ENCODE results near the gene MYOG. TPM values are rescaled to one million over a fixed set of nuclear protein-coding genes. Genes with fewer than 3 reads are reported as not detected.

The MYOG gene
- total RNA-seq, 2 donors from 2014 or later: not detected

- Mint-ChIP-seq H3K27me3 (peaks cover 40% of the 10 kb centered on the region), H3K27ac (no peak overlapping the region), H3K4me1 (no peaks in the 10 kb centered on the region), H3K36me3 (ENCODE audit: low read depth) (peaks cover 4% of the 10 kb centered on the region), H3K4me3 (no peak overlapping the region)
- H3K9me3 ChIP-seq (ENCODE audit: control insufficient read depth, low read length, poor library complexity, severe bottlenecking): peaks cover 4% of the 10 kb centered on the region
- ATAC-seq (no peak), DNase-seq (no peak)
Measured at GRCh38 chr1:203091199-203091477, 5.3 kb upstream of the MYOG start.

GRCh38 chr1:203090421-203091198, 4.8 kb upstream of the MYOG start:
- peaks cover 40% of the 10 kb centered on the region for H3K27me3 Mint-ChIP-seq
- no peak overlapping the region for H3K27ac Mint-ChIP-seq
- H3K9me3 ChIP-seq (ENCODE audit: control insufficient read depth, low read length, poor library complexity, severe bottlenecking): peaks cover 4% of the 10 kb centered on the region
- H3K4me3 Mint-ChIP-seq: no peak overlapping the region
- peaks cover 4% of the 10 kb centered on the region for H3K36me3 Mint-ChIP-seq (ENCODE audit: low read depth)
- DNase-seq (no peak), ATAC-seq (no peak)
- H3K4me1 Mint-ChIP-seq: no peaks in the 10 kb centered on the region

- Mint-ChIP-seq H3K4me1 (no peaks in the 10 kb centered on the region), H3K27me3 (peaks cover 40% of the 10 kb centered on the region), H3K4me3 (no peak overlapping the region), H3K36me3 (ENCODE audit: low read depth) (peaks cover 4% of the 10 kb centered on the region), H3K27ac (no peak overlapping the region)
- peaks cover 3% of the 10 kb centered on the region for H3K9me3 ChIP-seq (ENCODE audit: control insufficient read depth, low read length, poor library complexity, severe bottlenecking)
- DNase-seq (no peak), ATAC-seq (no peak)
Measured at GRCh38 chr1:203089651-203090045, 3.8 kb upstream of the MYOG start.

GRCh38 chr1:203089001-203089650, 3.3 kb upstream of the MYOG start:
- Mint-ChIP-seq H3K27me3 (peaks cover 40% of the 10 kb centered on the region), H3K36me3 (ENCODE audit: low read depth) (peaks cover 4% of the 10 kb centered on the region), H3K4me1 (no peaks in the 10 kb centered on the region), H3K27ac (no peak overlapping the region), H3K4me3 (no peak overlapping the region)
- no peak for DNase-seq
- ATAC-seq: no peak
- H3K9me3 ChIP-seq (ENCODE audit: control insufficient read depth, low read length, poor library complexity, severe bottlenecking): no peaks in the 10 kb centered on the region

GRCh38 chr1:203088441-203088840, 2.6 kb upstream of the MYOG start:
- Mint-ChIP-seq H3K27me3 (peaks cover 40% of the 10 kb centered on the region), H3K4me1 (peaks cover 3% of the 10 kb centered on the region), H3K36me3 (ENCODE audit: low read depth) (peaks cover 4% of the 10 kb centered on the region), H3K27ac (no peak overlapping the region), H3K4me3 (no peak overlapping the region)
- DNase-seq (no peak), ATAC-seq (no peak)
- H3K9me3 ChIP-seq (ENCODE audit: control insufficient read depth, low read length, poor library complexity, severe bottlenecking): no peaks in the 10 kb centered on the region

- no peaks in the 10 kb centered on the region for H3K9me3 ChIP-seq (ENCODE audit: control insufficient read depth, low read length, poor library complexity, severe bottlenecking)
Measured at GRCh38 chr1:203086992-203087763, 1.4 kb upstream of the MYOG start.

GRCh38 chr1:203084588-203085527, 954 bp downstream of the MYOG start:
- no peak overlapping the region for H3K4me3 Mint-ChIP-seq
- DNase-seq: no peak
- ATAC-seq: no peak
- no peak overlapping the region for H3K27ac Mint-ChIP-seq
- no peaks in the 10 kb centered on the region for H3K9me3 ChIP-seq (ENCODE audit: control insufficient read depth, low read length, poor library complexity, severe bottlenecking)
- peaks cover 3% of the 10 kb centered on the region for H3K4me1 Mint-ChIP-seq
- peaks cover 54% of the 10 kb centered on the region for H3K27me3 Mint-ChIP-seq
- H3K36me3 Mint-ChIP-seq (ENCODE audit: low read depth): no peaks in the 10 kb centered on the region

More at GRCh38 chr1:203086992-203087763, 1.4 kb upstream of the MYOG start:
- DNase-seq (no peak), ATAC-seq (no peak)
- H3K36me3 Mint-ChIP-seq (ENCODE audit: low read depth): peaks cover 4% of the 10 kb centered on the region
- no peak overlapping the region for H3K4me3 Mint-ChIP-seq
- H3K27ac Mint-ChIP-seq: no peak overlapping the region
- peaks cover 3% of the 10 kb centered on the region for H3K4me1 Mint-ChIP-seq
- H3K27me3 Mint-ChIP-seq: peaks cover 45% of the 10 kb centered on the region

GRCh38 chr1:203083463-203083921, 2.3 kb downstream of the MYOG start:
- no peaks in the 10 kb centered on the region for H3K36me3 Mint-ChIP-seq (ENCODE audit: low read depth)
- H3K27ac Mint-ChIP-seq: peak overlapping the region; percentile 51
- ATAC-seq (no peak), DNase-seq (no peak)
- no peaks in the 10 kb centered on the region for H3K9me3 ChIP-seq (ENCODE audit: control insufficient read depth, low read length, poor library complexity, severe bottlenecking)
- H3K27me3 Mint-ChIP-seq: peaks cover 54% of the 10 kb centered on the region
- no peak overlapping the region for H3K4me3 Mint-ChIP-seq
- H3K4me1 Mint-ChIP-seq: peaks cover 3% of the 10 kb centered on the region

- Mint-ChIP-seq H3K4me3 (no peak overlapping the region), H3K36me3 (ENCODE audit: low read depth) (no peaks in the 10 kb centered on the region), H3K27me3 (peaks cover 58% of the 10 kb centered on the region), H3K27ac (no peak overlapping the region), H3K4me1 (peaks cover 3% of the 10 kb centered on the region)
- DNase-seq (no peak), ATAC-seq (no peak)
- no peaks in the 10 kb centered on the region for H3K9me3 ChIP-seq (ENCODE audit: control insufficient read depth, low read length, poor library complexity, severe bottlenecking)
Measured at GRCh38 chr1:203082571-203083462, 3.0 kb downstream of the MYOG start.

- Mint-ChIP-seq H3K27ac (no peak overlapping the region), H3K36me3 (ENCODE audit: low read depth) (no peaks in the 10 kb centered on the region), H3K27me3 (peaks cover 59% of the 10 kb centered on the region), H3K4me3 (no peak overlapping the region), H3K4me1 (peaks cover 3% of the 10 kb centered on the region)
- DNase-seq (no peak), ATAC-seq (no peak)
- no peaks in the 10 kb centered on the region for H3K9me3 ChIP-seq (ENCODE audit: control insufficient read depth, low read length, poor library complexity, severe bottlenecking)
Measured at GRCh38 chr1:203082231-203082505, 3.6 kb downstream of the MYOG start.

- DNase-seq (no peak), ATAC-seq (no peak)
- H3K27ac Mint-ChIP-seq: no peak overlapping the region
- H3K27me3 Mint-ChIP-seq: peaks cover 59% of the 10 kb centered on the region
- no peaks in the 10 kb centered on the region for H3K36me3 Mint-ChIP-seq (ENCODE audit: low read depth)
- H3K4me3 Mint-ChIP-seq: no peak overlapping the region
- peaks cover 3% of the 10 kb centered on the region for H3K4me1 Mint-ChIP-seq
- H3K9me3 ChIP-seq (ENCODE audit: control insufficient read depth, low read length, poor library complexity, severe bottlenecking): no peaks in the 10 kb centered on the region
Measured at GRCh38 chr1:203081465-203082230, 4.2 kb downstream of the MYOG start.
